Left hindlimb (tissue), 1 donor: Measurements from ENCODE around the gene JARID2.

Experiments
- DNase-seq: peaks from one replicate; pipeline ENCODE4 v3.0.0-alpha.2; 2018

JARID2 gene

DNA sequence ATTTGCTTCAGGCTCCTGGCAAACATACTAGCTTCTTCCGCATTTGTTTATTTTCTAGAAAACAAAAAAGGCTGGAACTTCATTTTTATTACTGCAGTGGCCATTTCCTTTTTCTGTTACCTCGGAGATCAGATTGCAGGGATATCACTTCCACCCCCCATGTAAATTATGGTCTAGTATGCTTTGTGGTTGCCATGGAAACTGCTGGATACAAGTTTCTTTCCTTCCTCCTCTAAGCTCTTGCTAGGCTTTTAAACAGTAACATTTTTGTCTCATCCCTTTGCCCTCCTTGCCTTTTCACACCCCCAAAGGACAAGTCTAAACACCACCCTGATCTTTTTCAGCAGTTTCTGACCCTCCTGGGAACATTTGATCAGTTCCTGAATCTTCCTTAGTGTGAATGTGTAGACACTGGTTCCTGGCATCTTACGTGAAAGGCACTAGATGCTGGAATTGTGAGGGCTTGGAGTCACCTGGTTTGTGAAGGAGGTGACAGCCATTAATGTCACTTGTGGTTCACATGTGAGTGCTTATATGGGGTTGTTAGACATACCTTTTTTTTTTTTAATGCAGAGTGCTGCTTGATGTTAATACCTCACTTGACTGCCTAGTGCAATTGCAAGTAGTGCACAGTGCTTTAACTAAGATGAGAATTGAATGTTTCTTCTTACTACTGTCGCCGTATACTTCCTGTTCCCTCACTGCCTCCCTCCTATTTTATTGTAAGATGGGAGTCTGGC, 181.6 kb downstream of the JARID2 start:
- DNase-seq = no peak

DNA sequence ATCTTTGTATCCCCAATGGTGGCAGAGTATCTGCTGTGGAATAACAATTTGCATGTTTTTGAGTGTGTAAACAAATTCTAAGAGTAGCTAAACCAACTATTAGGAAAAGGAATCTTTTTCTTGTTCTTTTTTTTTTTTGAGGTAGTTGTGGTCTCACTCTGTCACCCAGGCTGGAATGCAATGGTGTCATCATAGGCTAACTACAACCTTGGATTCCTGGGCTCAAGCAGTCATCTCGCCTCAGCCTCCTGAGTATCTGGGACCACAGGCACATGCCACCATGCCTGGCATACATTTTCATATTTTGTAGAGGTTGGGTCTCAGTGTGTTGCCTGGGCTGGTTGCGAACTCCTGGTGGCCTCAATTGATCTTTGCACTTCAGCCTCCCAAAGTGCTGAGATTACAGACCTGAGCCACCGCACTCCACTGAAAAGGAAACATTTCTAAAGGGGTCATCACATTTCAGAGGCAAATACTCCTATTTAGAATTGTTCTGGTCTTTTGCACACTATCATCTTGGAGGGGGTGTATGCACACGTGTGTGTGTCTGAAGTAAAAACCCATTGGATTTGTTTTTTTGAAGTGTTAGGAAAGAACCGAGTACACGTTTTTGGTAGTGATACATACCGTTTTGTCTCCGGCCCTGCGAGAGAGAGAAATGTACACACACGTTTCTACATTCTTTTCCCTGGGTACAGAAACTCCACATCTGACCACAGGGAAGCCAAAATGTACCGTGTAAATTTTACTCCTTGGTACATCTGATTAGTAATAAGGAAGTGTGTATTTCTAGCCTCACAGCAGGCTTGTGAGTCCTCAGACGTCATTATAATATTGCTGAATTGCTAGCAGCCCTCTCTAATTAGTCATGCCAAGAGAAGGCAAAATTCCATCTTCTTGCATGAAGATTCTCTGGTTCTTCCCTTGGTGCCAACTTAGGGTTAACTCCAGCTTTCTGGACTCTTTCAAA, 183.6 kb downstream of the JARID2 start:
- no peak for DNase-seq

GRCh38 chr6:15430186-15430585, 184.3 kb downstream of the JARID2 start:
- no peak for DNase-seq

GRCh38 chr6:15430931-15431405, 185.1 kb downstream of the JARID2 start:
- no peak for DNase-seq

DNA sequence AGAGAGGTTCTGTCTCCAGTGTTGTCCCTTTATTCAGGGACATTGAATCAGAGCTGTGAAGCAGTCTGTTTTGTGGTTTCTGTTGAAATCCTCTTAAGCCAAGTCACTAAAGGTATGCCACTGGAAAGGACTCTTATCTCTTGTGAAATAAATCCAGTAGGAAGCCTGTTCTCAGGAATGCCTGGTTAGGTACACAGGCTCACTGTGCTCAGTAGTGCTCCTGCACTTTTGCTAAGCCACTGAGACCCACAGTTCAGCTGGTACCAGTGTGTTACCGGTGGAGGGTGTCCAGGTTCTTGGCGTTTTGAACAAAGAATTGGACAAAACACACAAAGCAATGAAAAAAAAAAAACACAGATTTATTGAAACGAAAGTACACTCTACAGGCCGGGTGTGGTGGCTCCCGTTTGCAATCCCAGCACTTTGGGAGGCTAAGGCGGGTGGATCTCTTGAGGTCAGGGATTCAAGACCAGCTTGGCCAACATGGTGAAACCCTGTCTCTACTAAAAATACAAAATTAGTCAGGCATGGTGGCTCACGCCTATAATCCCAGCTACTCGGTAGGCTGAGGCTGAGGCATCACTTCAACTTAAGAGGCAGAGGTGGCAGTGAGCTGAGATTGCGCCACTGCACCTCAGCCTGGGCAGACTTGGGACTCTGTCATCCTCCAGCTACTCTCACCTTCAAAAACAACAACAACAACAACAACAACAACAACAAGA, 186.1 kb downstream of the JARID2 start:
- no peak for DNase-seq

GRCh38 chr6:15433511-15433861, 187.6 kb downstream of the JARID2 start:
- no peak for DNase-seq

- DNase-seq = no peak
Observed at GRCh38 chr6:15434263-15434662, 188.4 kb downstream of the JARID2 start.

DNA sequence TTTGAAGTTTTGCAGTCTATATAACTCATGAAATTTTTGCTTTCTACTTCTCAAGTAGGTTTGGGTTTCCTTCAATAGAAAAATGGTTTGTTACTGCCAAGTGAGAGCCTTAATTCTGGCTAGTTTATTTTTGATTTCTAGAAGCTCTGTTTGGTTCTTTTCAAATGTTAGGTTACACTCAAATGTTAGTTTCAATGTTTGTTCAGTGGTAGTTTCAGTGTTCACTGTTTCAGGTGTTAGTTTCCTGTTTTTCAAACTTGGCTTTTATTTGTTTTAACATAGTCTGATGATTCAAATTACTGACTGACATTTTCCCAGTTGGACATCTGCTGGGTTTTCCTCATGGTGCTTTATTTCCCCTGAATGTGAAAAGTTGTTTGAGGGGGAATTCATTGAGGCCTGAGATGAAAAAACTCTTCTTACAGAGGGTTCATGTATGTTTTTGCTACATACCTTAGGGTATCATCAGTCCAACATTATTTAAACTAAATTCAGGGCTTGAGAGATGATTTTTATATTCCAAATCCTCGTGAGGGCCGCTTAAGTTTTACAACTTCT, 189.0 kb downstream of the JARID2 start:
- no peak for DNase-seq

DNA sequence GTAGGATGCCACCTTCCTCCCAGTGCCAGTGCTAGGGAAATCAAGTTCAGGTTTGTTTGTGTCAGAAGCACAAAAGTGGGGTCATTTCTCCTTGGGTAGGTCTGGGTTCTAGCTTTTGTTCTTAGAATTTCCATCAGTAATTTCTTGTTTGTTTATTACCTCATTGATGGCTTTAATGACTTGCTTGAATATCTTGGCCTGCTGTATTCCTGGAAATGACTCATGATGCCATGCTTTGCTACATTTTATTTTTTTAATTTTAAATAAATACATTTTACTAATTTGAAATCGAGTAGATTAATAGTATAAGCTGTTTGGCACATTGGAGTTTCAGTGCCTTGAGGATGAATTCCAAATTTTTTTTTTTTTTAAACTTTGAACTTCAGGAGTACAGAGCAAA, 189.6 kb downstream of the JARID2 start:
- no peak for DNase-seq

- DNase-seq = no peak
Observed at GRCh38 chr6:15436451-15436850, 190.6 kb downstream of the JARID2 start.

- no peak for DNase-seq
Observed at GRCh38 chr6:15437090-15437635, 191.3 kb downstream of the JARID2 start.

DNA sequence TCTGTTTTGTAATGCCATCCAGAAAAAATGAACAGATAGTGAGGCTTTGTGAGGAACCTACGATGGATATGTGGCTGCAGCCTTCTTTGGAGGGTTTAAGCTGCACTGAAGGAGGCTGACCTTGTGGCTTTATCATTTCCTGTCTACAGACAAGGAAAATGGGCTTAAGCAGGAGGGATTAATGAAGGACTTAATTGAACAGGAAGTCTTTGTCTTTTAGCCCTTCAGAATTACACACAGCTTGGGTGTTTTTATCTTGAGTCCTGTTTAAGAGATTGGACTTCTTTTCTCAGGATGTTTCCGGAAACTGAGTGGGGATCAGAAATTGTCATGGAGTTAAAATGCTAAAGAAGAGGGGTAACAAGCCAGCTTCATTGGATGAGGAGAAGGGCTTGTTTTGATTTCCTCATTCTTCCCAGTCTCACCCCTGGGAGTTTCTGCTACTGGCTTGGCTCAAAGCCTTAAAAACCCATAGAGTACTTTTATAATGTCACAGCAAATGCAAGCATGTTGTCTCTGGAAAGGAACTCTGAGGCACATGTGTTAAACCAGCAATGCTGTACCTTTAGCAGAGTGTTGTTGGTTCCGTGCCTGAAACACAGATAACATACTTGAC, 193.6 kb downstream of the JARID2 start:
- DNase-seq = no peak

- no peak for DNase-seq
Observed at GRCh38 chr6:15440040-15440439, 194.2 kb downstream of the JARID2 start.

DNA sequence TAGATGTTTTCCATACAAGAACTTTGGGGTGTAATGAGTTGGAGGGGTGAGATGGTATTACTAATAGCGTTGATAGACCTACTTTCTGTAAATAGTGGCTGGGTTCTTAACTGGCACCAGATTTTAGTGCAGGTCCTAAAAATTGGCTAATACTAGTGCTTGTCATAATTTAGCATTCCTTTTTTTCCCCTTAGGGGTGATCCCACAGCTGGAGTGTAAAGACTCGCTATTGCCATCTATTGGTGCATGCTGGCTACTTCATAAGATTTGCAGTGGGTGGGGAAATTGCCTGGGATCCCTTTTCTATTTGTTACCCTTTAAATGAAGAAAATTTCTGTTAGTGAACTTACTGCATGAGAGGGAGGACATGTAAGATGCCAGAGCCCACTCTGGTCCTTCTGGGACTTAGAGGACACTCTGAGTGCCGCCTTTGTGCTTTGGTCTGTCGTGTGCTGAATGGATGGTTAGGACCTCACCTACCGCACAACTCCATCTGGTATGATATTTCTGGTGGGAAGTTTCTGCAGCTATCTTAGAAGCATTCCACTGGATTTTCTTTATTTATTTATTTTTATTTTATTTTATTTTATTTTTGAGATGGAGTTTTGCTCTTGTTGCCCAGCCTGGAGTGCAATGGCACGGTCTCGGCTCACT, 195.5 kb downstream of the JARID2 start:
- DNase-seq = peak; percentile 52

DNA sequence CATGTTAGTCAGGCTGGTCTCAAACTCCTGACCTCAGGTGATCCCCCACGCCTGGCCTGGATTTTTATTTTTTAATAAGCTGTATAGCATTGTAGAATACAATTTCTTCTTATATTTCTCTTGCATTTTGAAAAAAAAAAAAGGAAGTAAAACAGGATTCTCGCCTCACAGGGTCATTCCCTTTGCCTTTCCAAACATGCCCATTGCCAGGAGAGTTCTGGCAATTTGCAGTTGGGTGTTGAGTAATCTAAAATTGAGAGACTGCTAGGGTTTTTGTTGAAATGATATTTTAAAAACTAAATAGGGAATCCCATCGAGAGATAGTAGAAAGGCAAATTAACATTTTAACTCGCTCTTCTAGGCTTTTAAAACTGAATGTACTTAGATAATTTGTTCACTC, 196.1 kb downstream of the JARID2 start:
- DNase-seq = no peak

GRCh38 chr6:15442467-15442866, 196.6 kb downstream of the JARID2 start:
- no peak for DNase-seq

GRCh38 chr6:15443119-15443830, 197.4 kb downstream of the JARID2 start:
- DNase-seq = no peak

- peak; percentile 52 for DNase-seq
Observed at GRCh38 chr6:15444081-15444731, 198.3 kb downstream of the JARID2 start.

GRCh38 chr6:15444881-15445280, 199.0 kb downstream of the JARID2 start:
- DNase-seq = no peak

GRCh38 chr6:15447546-15448267, 201.8 kb downstream of the JARID2 start:
- DNase-seq = no peak
